Measurements from ENCODE around the gene B4GALT3.
"Not testable (repeated sequence)": the region's sequence is repeated elsewhere in the genome, so short reads cannot be mapped to it uniquely, and the experiment has no call there.

Gene B4GALT3
- 87.3 to 112 reads per million in 2 experiments for total RNA-seq

- peak; percentile 88 for DNase-seq (ENCODE audit: low read depth)
Measured at GRCh38 chr1:161177112-161177935, at the start of gene B4GALT3. Gene B4GALT3 (minus strand): TSS chr1:161177507. CDS start chr1:161176060, 1,447 bp downstream.

GRCh38 chr1:161226759-161227158, 49.5 kb upstream of the B4GALT3 start:
- DNase-seq (ENCODE audit: low read depth), result no peak

GRCh38 chr1:161226320-161226711, 49.0 kb upstream of the B4GALT3 start:
- no peak for DNase-seq (ENCODE audit: low read depth)

GRCh38 chr1:161225534-161226319, 48.4 kb upstream of the B4GALT3 start, which contains the start of gene TOMM40L:
Gene TOMM40L (plus strand): TSS chr1:161226060. CDS start chr1:161226490, 430 bp downstream.
- peak; percentile 81 for DNase-seq (ENCODE audit: low read depth)

GRCh38 chr1:161225178-161225533, 47.8 kb upstream of the B4GALT3 start:
- no peak for DNase-seq (ENCODE audit: low read depth)

- not testable (repeated sequence) for DNase-seq (ENCODE audit: low read depth)
Measured at GRCh38 chr1:161224695-161225087, 47.4 kb upstream of the B4GALT3 start.

- no peak for DNase-seq (ENCODE audit: low read depth)
Measured at GRCh38 chr1:161223805-161224694, 46.7 kb upstream of the B4GALT3 start.

GRCh38 chr1:161222175-161223019, 45.1 kb upstream of the B4GALT3 start:
- no peak for DNase-seq (ENCODE audit: low read depth)

- DNase-seq (ENCODE audit: low read depth), result no peak
Measured at GRCh38 chr1:161220002-161220401, 42.7 kb upstream of the B4GALT3 start.

- no peak for DNase-seq (ENCODE audit: low read depth)
Measured at GRCh38 chr1:161219078-161219892, 42.0 kb upstream of the B4GALT3 start.

GRCh38 chr1:161218301-161219077, 41.2 kb upstream of the B4GALT3 start:
- no peak for DNase-seq (ENCODE audit: low read depth)

GRCh38 chr1:161217831-161218230, 40.5 kb upstream of the B4GALT3 start:
- no peak for DNase-seq (ENCODE audit: low read depth)

GRCh38 chr1:161216945-161217712, 39.8 kb upstream of the B4GALT3 start:
- no peak for DNase-seq (ENCODE audit: low read depth)

- DNase-seq (ENCODE audit: low read depth), result no peak
Measured at GRCh38 chr1:161215076-161215475, 37.8 kb upstream of the B4GALT3 start, which contains the start of gene FCER1G. Gene FCER1G (plus strand): TSS chr1:161215295. CDS start chr1:161215322, 27 bp downstream.

- DNase-seq (ENCODE audit: low read depth), result no peak
Measured at GRCh38 chr1:161214369-161214768, 37.1 kb upstream of the B4GALT3 start.

- DNase-seq (ENCODE audit: low read depth), result peak; percentile 58
Measured at GRCh38 chr1:161209790-161210409, 32.6 kb upstream of the B4GALT3 start.

- no peak for DNase-seq (ENCODE audit: low read depth)
Measured at GRCh38 chr1:161207173-161207572, 29.9 kb upstream of the B4GALT3 start.
